ENCODE results near the gene SLC22A12. TPM values are rescaled to one million over a fixed set of nuclear protein-coding genes. Genes with fewer than 3 reads are reported as not detected.

SLC22A12 gene
- polyA plus RNA-seq, 6 donors from 2014 or later = not detected

- Mint-ChIP-seq H3K4me1 (peaks cover 19 to 25% (median 24%) of the 10 kb centered on the region in 3 donors), H3K27me3 (peaks cover 11 to 20% (median 17%) of the 10 kb centered on the region in 3 donors)
- ATAC-seq (ENCODE audit: low read depth in 2 of 2) = no peak
Observed at GRCh38 chr11:64632654-64633053, 41.6 kb downstream of the SLC22A12 start.

DNA sequence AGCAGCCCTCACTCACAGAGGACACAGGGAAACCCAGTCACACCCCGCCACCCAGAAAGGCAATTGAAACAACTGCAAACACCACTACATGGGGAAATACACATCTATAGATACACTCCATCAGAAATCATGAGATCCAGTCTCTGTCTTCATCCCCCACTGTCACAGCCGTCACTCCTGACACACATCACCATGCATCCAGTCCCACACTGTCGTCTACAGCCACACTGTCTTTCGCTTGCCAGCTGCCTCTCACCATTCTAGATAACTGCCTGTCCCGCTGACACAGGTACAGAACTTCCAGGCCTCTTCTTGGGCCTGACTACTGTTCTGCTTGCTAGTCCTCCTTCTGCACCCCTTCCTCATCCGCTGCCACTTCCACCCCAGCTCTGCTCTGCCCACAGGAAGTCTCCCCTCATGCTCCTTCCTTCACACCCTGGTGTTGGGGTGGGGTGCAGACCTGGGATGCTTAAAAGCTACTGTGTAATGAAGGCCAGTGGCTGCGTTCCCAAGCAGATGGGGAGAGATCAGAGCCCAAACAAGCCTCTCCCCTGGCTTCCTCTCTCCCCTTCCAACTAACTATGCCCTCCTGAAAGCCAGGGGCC is 42.6 kb downstream of the SLC22A12 start:
- peaks cover 11 to 20% (median 17%) of the 10 kb centered on the region in 3 donors for H3K27me3 Mint-ChIP-seq
- peak overlapping the region in 1 of 6 donors; percentile 47 for H3K27ac Mint-ChIP-seq
- ATAC-seq (ENCODE audit: low read depth in 2 of 2) = no peak
- H3K9me3 Mint-ChIP-seq = no peaks in the 10 kb centered on the region
- peaks cover 22 to 27% (median 24%) of the 10 kb centered on the region in 3 donors for H3K4me1 Mint-ChIP-seq
- H3K4me3 Mint-ChIP-seq = peak overlapping the region in 1 of 8 donors; percentile 2
- no peaks in the 10 kb centered on the region for H3K36me3 Mint-ChIP-seq
- DNase-seq = no peak

More at GRCh38 chr11:64632654-64633053, 41.6 kb downstream of the SLC22A12 start:
- Mint-ChIP-seq H3K9me3 (no peaks in the 10 kb centered on the region), H3K27ac (no peak overlapping the region), H3K4me3 (no peak overlapping the region), H3K36me3 (no peaks in the 10 kb centered on the region)
- no peak for DNase-seq

- Mint-ChIP-seq H3K9me3 (no peaks in the 10 kb centered on the region), H3K27ac (peak overlapping the region in 1 of 6 donors; percentile 56), H3K36me3 (no peaks in the 10 kb centered on the region), H3K27me3 (peaks cover 11 to 20% (median 17%) of the 10 kb centered on the region in 3 donors), H3K4me3 (peak overlapping the region in 6 of 8 donors; percentile 56 to 87 (median 62)), H3K4me1 (peaks cover 14 to 20% (median 20%) of the 10 kb centered on the region in 3 donors)
- DNase-seq (no peak), ATAC-seq (ENCODE audit: low read depth in 2 of 2) (no peak)
Observed at GRCh38 chr11:64637334-64638017, 46.5 kb downstream of the SLC22A12 start.

GRCh38 chr11:64638018-64638665 is 47.1 kb downstream of the SLC22A12 start:
- Mint-ChIP-seq H3K36me3 (no peaks in the 10 kb centered on the region), H3K4me3 (peak overlapping the region in 7 of 8 donors; percentile 35 to 87 (median 64)), H3K9me3 (no peaks in the 10 kb centered on the region), H3K4me1 (peaks cover 14 to 20% (median 20%) of the 10 kb centered on the region in 3 donors), H3K27ac (no peak overlapping the region), H3K27me3 (peaks cover 11 to 20% (median 17%) of the 10 kb centered on the region in 3 donors)
- ATAC-seq (ENCODE audit: low read depth in 2 of 2) (peak; percentile 63 to 68), DNase-seq (peak; percentile 22)

DNA sequence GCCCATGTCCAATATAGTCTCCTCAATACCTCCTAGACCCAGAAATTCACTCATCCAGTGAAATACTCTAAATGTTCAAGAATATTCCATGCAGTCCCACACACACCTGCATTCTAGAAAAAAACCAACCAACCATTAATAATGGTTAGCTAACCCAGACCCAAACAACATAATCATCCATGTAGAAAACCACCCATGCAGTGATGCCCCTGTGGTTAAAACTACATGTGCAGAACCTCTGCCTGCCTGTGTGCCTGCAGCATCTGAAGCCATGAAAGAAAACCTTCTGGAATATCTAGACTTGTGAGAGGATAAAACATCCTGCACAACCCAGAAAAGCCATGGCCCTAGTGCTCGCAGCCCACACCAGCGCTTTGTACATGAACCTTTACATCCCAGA is 47.8 kb downstream of the SLC22A12 start:
- Mint-ChIP-seq H3K4me1 (peaks cover 9 to 18% (median 15%) of the 10 kb centered on the region in 3 donors), H3K36me3 (no peaks in the 10 kb centered on the region), H3K4me3 (peak overlapping the region in 3 of 8 donors; percentile 38 to 87 (median 60)), H3K27ac (no peak overlapping the region), H3K9me3 (no peaks in the 10 kb centered on the region), H3K27me3 (peaks cover 14 to 21% (median 14%) of the 10 kb centered on the region in 3 donors)
- no peak for DNase-seq
- peak; percentile 46 to 52 for ATAC-seq (ENCODE audit: low read depth in 2 of 2)

- DNase-seq (no peak), ATAC-seq (ENCODE audit: low read depth in 2 of 2) (no peak)
- H3K9me3 Mint-ChIP-seq = no peaks in the 10 kb centered on the region
- peaks cover 9 to 21% (median 18%) of the 10 kb centered on the region in 3 donors for H3K27me3 Mint-ChIP-seq
- H3K4me1 Mint-ChIP-seq = peaks cover 8 to 16% (median 9%) of the 10 kb centered on the region in 3 donors
- no peak overlapping the region for H3K4me3 Mint-ChIP-seq
- no peak overlapping the region for H3K27ac Mint-ChIP-seq
- no peaks in the 10 kb centered on the region for H3K36me3 Mint-ChIP-seq
Observed at GRCh38 chr11:64639885-64640284, 48.9 kb downstream of the SLC22A12 start.

DNA sequence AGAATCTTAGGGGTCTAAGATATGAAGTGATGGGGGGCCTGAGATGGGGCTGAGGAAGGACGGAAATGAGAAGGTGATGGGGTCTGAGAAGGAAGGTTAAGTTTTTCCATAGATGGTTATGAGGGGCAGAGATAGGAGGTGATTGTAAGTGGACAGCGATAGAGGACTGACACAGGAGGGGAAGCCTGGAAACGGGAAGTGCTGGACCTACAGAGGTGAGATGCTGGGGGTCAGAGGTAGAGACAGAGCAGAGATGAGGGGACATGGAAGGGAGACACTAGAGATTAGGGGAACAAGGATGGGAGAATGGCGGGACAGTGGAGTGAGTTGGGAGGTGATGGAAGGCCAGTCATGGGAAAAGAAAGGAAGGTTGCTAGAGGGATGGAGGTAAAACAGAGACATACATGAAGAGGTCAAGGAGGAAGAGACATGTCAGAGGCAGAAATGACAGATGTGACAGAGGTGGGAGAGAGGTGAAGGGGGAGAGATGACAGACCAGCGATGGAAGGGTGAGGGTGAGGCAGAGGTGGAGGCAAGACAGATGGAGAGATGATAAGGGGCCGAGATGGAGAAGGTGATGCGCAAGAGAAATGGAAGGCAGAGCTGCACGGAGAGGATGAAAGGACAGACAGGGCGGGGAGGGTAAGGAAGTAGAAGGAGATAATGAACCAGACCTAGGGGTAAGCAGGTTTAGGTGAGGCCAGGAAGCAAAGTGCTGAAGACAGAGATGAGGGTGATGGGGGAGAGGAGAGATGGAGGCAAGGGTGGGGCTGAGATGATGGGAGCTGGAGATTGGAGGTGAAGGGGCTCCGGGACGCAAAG is 50.8 kb downstream of the SLC22A12 start:
- DNase-seq (no peak), ATAC-seq (ENCODE audit: low read depth in 2 of 2) (no peak)
- H3K9me3 Mint-ChIP-seq = no peaks in the 10 kb centered on the region
- peaks cover 0 to 17% (median 11%) of the 10 kb centered on the region in 3 donors for H3K4me1 Mint-ChIP-seq
- H3K36me3 Mint-ChIP-seq = no peaks in the 10 kb centered on the region
- no peak overlapping the region for H3K4me3 Mint-ChIP-seq
- peaks cover 16 to 31% (median 29%) of the 10 kb centered on the region in 3 donors for H3K27me3 Mint-ChIP-seq
- H3K27ac Mint-ChIP-seq = no peak overlapping the region

GRCh38 chr11:64642418-64642735 is 51.4 kb downstream of the SLC22A12 start:
- DNase-seq (no peak), ATAC-seq (ENCODE audit: low read depth in 2 of 2) (no peak)
- peaks cover 16 to 33% (median 31%) of the 10 kb centered on the region in 3 donors for H3K27me3 Mint-ChIP-seq
- no peaks in the 10 kb centered on the region for H3K9me3 Mint-ChIP-seq
- peak overlapping the region in 1 of 8 donors; percentile 62 for H3K4me3 Mint-ChIP-seq
- peak overlapping the region in 1 of 6 donors; percentile 85 for H3K27ac Mint-ChIP-seq
- peaks cover 0 to 17% (median 11%) of the 10 kb centered on the region in 3 donors for H3K4me1 Mint-ChIP-seq
- H3K36me3 Mint-ChIP-seq = no peaks in the 10 kb centered on the region

GRCh38 chr11:64642871-64643255 is 51.8 kb downstream of the SLC22A12 start:
- DNase-seq (no peak), ATAC-seq (ENCODE audit: low read depth in 2 of 2) (no peak)
- no peaks in the 10 kb centered on the region for H3K36me3 Mint-ChIP-seq
- H3K9me3 Mint-ChIP-seq = no peaks in the 10 kb centered on the region
- H3K4me3 Mint-ChIP-seq = peak overlapping the region in 2 of 8 donors; percentile 44 to 83
- peaks cover 0 to 13% (median 6%) of the 10 kb centered on the region in 3 donors for H3K4me1 Mint-ChIP-seq
- H3K27me3 Mint-ChIP-seq = peaks cover 16 to 37% (median 31%) of the 10 kb centered on the region in 3 donors
- H3K27ac Mint-ChIP-seq = no peak overlapping the region

- Mint-ChIP-seq H3K27ac (no peak overlapping the region), H3K4me3 (peak overlapping the region in 6 of 8 donors; percentile 51 to 84 (median 81)), H3K27me3 (peaks cover 16 to 43% (median 31%) of the 10 kb centered on the region in 3 donors), H3K9me3 (no peaks in the 10 kb centered on the region), H3K36me3 (no peaks in the 10 kb centered on the region), H3K4me1 (peaks cover 0 to 13% (median 6%) of the 10 kb centered on the region in 3 donors)
- DNase-seq (no peak), ATAC-seq (ENCODE audit: low read depth in 2 of 2) (peak in 1 of 2 donors; percentile 15)
Observed at GRCh38 chr11:64643256-64643881, 52.3 kb downstream of the SLC22A12 start.

DNA sequence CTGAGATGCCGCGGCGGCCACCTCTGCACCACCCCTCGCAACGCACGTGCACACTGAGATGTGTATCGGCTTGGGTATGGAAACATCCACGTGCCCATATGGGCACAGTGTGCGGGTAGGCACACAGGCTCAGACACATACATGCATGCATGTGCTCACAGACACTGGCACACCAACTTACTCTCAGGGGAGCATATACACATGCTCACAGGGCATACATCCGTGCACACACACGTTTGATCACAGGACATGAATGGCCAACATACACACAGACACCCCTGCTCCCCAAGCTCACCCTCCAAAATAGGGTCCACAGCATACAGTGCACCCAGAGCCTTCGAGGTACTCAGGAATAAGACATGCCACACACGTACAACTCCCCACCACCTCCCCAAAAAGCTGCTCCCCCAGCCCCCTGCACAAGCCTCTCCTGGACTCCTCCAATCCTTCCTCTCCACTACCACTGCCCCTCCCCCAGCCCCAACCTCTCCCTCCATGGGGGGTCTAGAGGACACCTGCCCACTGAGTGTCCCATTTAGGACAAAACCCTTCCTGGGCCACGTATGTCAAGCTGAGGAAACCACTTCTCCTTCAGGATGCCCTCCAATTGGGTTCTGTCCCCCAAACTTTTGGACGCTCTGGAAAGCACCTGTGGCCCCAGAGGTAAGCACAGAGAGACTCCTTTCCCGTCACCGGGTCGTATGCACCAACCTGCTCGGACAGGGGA is 53.1 kb downstream of the SLC22A12 start:
- ATAC-seq (ENCODE audit: low read depth in 2 of 2) (peak; percentile 27 to 32), DNase-seq (no peak)
- peak overlapping the region in 1 of 6 donors; percentile 93 for H3K27ac Mint-ChIP-seq
- H3K9me3 Mint-ChIP-seq = no peaks in the 10 kb centered on the region
- no peaks in the 10 kb centered on the region for H3K36me3 Mint-ChIP-seq
- H3K4me1 Mint-ChIP-seq = peaks cover 0 to 13% (median 6%) of the 10 kb centered on the region in 3 donors
- H3K4me3 Mint-ChIP-seq = peak overlapping the region in 6 of 8 donors; percentile 51 to 78 (median 74)
- peaks cover 16 to 47% (median 34%) of the 10 kb centered on the region in 3 donors for H3K27me3 Mint-ChIP-seq

All from naive B cell (primary cell).